Endothelial cell of hepatic sinusoid (primary cell): Measurements from ENCODE around the gene DPH2.

Experiments used
- in situ Hi-C: cut with HindIII; loops from 2 replicates; pipeline ENCODE4 v1.10.0; 2017; ENCODE audit warnings: low sequenced_read_pairs

DPH2 gene

DNA sequence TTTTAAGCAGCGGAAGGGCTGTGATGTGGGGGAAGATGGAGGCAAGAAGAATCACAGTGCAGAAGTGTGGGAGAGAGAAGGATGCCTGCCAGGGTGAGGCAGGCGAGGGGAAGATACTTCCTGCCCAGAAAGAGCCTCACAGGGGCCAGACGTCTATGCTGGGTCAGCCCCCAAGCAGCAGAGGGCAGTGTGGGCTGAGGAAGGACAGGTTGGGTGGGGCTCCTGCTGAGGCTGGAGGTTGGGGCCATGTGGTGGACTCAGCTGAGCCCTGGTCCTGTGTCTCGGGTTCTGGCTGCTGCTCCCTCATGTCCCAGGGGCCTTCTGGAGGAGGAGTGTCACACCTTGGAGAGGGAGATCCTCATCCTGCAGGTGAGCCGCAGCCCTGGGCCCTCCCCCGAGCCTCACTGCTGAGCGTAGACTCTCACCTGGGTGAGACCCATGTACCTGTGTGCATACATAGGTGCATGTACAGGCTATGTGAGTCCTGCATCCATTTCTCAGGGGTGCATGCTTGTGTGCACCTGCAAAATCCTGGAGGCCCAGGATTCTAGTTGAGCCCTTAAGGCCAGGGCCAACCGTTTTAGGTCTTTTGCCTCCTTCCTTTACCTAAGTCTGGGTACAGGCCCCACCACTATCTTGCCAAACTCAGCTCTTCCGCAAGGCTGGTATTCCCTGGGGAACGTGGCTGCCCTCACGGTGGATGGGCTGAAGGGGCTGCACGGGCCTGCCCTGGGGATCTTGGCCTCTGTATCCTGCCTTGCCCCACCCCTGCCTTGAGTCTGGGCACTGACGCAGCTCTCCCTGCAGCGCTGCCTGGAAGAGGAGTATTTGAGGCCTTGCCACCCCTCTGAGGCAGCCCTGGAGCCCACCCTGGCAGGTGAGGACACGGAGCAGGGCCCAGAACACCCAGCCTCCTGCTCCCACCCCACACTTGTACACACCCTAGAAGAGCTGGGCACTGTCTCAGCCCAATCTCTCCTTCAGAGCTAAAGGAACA, 25.3 kb downstream of the DPH2 start:
- in situ Hi-C loops = loop anchor here (5.0 kb wide), 2 partner anchors 43 to 77 kb away; no protein-coding TSS in a partner anchor

GRCh38 chr1:43995984-43996732, 26.3 kb downstream of the DPH2 start:
- in situ Hi-C loops = no loop called here

- in situ Hi-C loops = no loop called here
Observed at GRCh38 chr1:43996733-43997115, 26.9 kb downstream of the DPH2 start.

DNA sequence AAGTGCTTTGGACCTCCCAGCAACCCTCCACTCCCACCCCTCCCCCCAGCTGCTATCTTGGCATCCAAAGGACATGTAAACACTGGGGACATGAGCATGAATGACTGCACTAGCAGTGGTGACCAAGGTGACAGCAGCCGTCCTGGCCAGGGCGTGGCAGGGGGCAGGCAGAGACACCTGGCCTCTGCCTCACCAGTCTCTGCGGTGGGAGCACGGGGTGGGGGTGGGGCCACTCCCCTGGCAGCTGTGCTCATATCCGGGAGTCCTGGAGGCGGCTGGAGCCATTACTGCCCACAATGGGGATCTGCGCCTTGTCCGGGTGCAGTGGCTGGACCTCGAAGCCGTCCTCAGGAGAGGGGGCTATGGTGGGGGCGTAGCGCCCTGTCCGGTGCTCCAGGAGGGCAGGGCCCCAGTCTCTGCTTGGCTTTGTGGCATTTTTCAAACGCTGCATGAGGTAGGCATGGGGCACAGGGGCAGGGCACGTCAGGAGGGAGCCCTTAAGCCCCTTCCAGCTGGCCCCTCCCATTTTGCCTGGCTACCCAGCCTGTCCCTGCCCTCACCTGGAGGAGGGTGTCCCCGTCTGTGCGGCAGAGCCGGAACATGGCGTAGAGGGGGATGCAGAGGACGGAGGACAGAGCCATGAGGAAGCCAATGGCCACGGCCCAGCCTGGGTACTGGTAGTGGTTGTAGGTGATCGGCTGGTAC, 27.6 kb downstream of the DPH2 start:
- in situ Hi-C loops = no loop called here

DNA sequence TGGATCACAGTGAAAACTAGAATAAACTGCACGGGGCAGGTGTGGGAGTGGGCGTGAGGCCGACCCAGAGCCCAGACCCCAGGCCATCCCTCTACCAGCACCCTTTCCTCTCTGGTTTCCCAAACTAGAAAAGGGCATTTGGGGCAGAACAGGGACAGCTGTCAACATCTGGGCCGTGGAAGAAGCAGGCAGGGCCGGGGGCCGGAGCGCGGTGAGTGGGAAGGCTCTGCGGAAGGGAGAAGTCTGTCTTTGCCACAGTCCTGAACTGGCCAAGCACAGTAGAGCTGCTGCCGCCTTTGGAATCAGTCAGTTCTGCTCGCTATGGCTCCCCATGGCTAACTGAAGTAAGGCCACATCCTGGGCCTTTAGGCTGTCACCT, 28.2 kb downstream of the DPH2 start:
- in situ Hi-C loops = no loop called here

DNA sequence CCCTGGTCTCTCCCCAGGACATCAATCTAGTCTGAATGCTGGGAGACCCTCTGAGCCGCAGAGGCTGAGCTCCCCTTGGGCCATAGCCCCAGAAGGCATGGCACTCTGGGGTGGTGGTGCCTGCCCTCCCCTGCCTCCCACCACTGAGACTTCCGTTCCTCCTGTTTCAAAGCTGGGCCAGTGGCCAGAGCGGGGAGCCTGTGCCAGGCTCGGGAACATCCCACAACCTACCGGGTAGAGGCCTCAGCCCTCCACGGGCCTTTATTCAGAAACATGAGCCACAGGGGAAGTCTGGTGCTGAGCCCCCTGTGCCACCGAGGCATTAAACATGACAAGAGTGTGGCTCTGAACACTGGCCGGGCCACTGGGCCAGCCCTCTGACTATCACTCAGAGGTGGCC, 29.6 kb downstream of the DPH2 start:
- in situ Hi-C loops = no loop called here

GRCh38 chr1:44000122-44000665, 30.4 kb downstream of the DPH2 start:
- in situ Hi-C loops = no loop called here

GRCh38 chr1:44002165-44002564, 32.4 kb downstream of the DPH2 start:
- in situ Hi-C loops = no loop called here

DNA sequence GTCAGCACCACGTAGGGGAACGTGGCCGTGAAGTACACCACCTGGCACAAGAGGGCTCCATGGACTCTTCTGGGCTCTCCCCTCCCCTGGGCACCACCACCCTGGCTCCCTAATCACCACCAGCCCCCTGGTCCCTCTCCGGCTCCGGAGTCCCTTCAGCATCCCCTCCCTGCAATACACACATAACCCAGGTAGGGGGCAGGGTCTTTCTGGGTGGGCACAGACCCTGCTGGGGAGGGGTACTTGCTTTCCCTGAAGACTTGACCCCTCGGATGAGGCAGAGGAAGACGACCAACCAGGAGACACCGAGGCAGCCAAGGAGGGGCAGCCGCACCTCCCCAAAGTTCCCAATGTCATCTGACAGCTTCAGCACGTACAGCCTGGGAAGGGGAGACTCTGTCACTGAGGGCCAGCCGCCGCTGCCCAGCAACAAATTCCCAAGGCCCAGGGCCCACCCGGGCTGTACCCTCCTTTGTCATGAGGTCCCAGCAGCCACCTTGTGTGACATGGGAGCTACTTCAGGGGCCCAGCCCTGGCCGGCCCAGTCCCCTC, 32.9 kb downstream of the DPH2 start:
- in situ Hi-C loops = no loop called here

- in situ Hi-C loops = no loop called here
Observed at GRCh38 chr1:44008259-44008658, 38.4 kb downstream of the DPH2 start.

DNA sequence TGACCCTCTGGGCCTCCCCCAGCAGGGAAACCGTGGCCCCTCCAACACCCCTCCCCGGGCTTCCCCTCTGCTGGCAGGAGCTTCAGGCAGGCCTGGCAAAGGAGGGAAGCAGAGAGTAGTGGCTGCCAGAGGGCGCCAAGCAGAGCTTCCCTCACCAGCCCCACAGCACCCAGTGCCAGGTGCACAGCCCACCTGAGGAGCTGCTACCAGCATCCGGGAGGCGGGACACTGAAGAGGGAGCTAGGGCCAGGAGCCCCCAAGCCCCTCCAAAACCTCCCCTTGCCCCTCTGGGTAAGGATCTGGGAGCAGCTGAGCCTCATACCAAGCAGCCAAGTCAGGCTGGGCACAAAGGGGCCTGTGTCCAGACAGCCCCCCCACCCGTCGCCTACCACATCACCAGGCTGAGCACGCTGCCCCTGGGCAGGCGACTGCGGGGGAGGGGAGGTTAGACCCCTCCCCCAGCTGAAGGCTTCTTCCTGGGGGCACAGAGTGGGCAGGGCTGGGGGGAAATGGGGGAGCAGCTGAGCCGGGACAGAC, 41.2 kb downstream of the DPH2 start:
- in situ Hi-C loops = no loop called here

- in situ Hi-C loops = no loop called here
Observed at GRCh38 chr1:44012404-44012803, 42.6 kb downstream of the DPH2 start.

DNA sequence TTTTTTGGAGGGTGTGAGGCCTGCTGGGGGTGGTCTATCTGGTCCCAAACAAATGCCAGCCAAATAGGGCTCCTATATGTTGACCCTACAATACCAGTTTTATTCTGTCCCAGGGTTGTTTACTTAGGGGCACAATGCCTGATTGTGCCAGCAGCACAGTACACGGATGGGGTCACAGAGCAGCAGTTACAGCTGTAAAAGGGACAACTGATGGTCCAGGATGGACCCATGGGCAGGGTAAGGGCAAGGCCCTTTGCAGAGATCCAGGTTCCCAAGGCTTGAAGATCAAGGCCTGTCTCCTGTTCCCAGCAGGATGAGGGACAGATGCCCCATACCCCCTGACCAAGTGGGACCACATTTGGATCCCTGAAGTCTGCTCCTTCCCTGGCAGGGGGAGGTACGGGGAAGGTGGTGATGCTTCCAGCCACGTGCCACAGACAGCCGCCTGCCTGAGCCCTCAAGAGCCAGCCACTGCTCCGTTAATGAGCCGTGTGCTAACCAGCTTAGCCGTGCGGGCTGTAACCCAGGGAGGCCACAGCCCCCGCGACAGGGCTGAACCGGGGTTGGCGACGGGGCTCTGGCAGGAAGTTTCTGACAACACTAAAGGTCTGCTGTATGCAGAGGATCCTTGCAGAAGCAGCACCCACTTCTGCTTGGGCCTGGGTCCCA, 43.3 kb downstream of the DPH2 start:
- in situ Hi-C loops = no loop called here

DNA sequence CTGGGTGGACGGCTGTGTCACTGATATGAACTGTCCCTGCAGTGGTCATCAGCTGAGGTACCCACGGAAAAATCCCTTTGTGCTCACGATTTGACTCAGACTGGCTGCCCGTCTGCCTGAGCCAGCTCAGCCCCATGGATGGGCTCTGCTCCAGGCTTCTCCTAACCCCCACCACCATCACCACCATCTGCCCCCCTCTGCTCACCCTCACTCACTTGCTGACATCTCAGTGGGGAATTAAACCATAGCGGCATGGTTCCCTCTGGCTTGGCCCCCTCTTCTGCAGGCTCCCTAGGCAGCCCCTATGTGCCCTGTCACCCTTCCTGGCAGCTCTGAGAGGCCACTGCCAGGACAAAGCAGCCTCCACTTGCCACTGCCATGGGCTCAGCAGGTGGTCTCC, 44.1 kb downstream of the DPH2 start:
- in situ Hi-C loops = no loop called here

DNA sequence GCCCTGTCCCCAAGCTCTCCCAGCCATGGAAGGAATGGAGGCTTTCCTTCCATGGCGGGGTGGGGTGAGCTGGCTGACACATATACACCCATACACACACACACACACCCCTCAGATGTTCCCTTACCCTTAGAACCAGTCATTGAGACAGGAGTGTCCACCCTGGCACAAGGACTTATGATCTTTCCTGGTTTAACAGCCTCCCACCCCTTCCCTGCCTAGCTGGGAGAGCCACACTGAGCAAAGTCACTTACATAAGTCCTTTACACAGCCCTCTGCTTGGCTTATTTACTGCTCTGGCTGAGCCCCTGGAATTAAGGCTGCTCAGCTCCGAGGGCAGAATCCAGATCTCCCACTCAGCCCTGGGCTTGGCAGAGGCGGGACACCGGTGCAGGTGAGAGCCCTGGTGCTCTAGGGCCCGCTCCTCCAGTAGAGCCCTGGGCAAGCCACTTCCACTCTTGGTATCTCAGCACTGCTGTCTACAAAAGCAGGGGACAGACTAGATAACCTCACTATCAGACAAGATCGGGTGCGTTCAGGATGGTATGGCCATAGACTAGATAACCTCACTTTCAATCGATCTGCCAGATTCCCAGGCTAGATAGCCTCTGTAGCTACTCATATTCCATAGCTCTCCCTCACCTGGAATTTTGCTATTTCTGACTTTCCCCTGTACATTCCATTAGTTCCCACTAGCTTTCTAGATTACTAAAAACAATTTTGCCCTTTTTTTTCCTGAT, 44.7 kb downstream of the DPH2 start:
- in situ Hi-C loops = no loop called here

DNA sequence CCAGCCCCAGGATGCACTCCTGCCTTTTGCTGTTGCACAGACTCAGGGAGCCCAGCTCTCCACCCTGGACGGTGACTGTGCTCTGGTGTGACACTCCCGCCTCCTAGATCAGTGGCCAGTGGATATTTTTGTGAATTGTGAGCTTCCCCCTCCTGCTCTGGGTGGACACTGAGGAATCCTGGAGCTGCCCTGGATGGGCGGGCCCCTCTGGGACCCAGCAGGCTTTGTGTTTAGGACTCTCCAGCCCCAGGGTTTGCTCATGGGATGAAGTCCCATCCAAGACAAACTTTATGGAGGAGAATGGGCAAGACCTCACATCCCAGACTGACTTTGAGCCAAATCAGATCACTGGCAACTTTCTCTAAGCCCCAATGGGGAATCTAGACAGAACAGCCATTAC, 45.4 kb downstream of the DPH2 start:
- in situ Hi-C loops = no loop called here

DNA sequence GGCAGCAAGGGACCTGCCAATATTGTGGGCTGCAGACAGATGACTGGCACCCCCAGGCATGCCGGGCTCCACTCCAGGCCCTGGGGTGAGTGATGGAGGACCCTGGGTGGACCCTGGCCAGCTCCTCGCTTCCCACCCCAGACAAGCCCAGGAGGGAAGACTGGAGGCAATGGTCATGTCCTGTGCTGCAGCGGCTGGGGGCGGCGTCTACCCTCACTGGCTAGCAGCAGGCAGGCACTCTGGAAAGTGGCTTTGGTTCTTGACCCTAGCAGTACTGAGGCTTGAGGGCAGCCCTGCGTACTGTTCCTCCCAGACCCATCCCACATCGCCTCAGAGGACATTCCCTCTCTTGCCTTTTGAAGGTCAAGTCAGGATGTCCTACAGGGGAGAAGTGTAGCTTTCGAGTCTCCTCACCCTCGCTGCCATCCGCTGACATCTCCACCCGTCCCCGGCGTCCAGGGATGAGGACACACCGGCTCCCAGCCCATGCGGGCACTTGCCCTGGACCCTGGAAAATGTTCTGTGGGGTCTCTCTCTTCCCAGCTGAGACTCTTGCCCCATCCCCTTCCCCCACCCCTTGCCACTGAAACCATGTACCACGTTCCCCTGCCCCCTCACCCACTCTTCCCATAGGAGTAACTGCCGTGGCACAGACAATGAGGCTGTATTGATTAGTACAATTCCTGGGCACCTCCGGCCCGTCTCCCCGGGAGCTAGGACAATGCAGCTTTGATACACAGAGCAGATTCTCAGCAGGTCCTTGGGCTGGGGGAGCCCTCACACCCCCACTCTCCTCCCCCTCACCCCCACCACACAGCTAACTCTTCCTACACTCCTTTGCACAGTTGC, 46.5 kb downstream of the DPH2 start:
- in situ Hi-C loops = no loop called here

- in situ Hi-C loops = no loop called here
Observed at GRCh38 chr1:44016890-44017400, 47.1 kb downstream of the DPH2 start.
